Kidney (tissue), 14 donors: Measurements from ENCODE around the gene PLEKHH1. TPM values are rescaled to one million over a fixed set of nuclear protein-coding genes. Genes with fewer than 3 reads are reported as not detected.

Source experiments
- DNase-seq, 5 donors: peaks; one replicate each; pipeline ENCODE4 v3.0.0-alpha.2; 2013 to 2020
- FAIRE-seq: peaks from 2 replicates; lab custom pipeline; 2012; peaks lifted over from hg19 to GRCh38; lab: Jason Lieb, UNC
- H3K27ac ChIP-seq, 2 donors: one replicate each; pipeline ENCODE4 v1.7.0; 2013; ENCODE audit warnings: low read depth in 2 of 2, low read length in 2 of 2, inconsistent platforms in 1 of 2
- H3K27me3 ChIP-seq: one replicate; pipeline ENCODE4 v1.7.1; 2013; ENCODE audit warnings: low read length, inconsistent platforms; ENCODE audit not compliant: control insufficient read depth, insufficient read depth
- H3K36me3 ChIP-seq, 3 donors: one replicate each; pipeline versions ENCODE4 v1.7.0 to v1.7.1; 2013; ENCODE audit warnings: low read length in 3 of 3, control low read depth in 1 of 3, inconsistent platforms in 1 of 3; ENCODE audit not compliant: insufficient read depth in 3 of 3, control insufficient read depth in 2 of 3
- H3K4me1 ChIP-seq, 3 donors: one replicate each; pipeline versions ENCODE4 v1.7.0 to v1.7.1; 2013; ENCODE audit warnings: low read length in 3 of 3, inconsistent platforms in 1 of 3, low read depth in 1 of 3; ENCODE audit not compliant: control insufficient read depth in 2 of 3, insufficient read depth in 2 of 3
- H3K4me3 ChIP-seq, 3 donors: one replicate each; pipeline versions ENCODE4 v1.7.0 to v1.8.1; 2013; ENCODE audit warnings: low read length in 3 of 3, control low read depth in 1 of 3, inconsistent platforms in 1 of 3
- H3K9ac ChIP-seq, 3 donors: one replicate each; pipeline versions ENCODE4 v1.7.0 to v1.7.1; 2013; ENCODE audit warnings: low read length in 3 of 3, control low read depth in 1 of 3, inconsistent platforms in 1 of 3
- H3K9me3 ChIP-seq, 3 donors: one replicate each; pipeline versions ENCODE4 v1.7.0 to v1.7.1; 2013; ENCODE audit warnings: low read length in 3 of 3, control low read depth in 1 of 3, inconsistent platforms in 1 of 3; ENCODE audit not compliant: control insufficient read depth in 2 of 3, insufficient read depth in 1 of 3
- CTCF ChIP-seq: IDR thresholded peaks from 3 replicates; pipeline ENCODE4 v1.5.1; 2012; ENCODE audit warnings: mild to moderate bottlenecking, moderate library complexity, borderline replicate concordance; ENCODE audit not compliant: insufficient read depth; ENCODE audit errors: extremely low read depth
- intact Hi-C: fragments of 100-400 bp; cut with DNase I; formaldehyde crosslinking; loops from one replicate; pipeline ENCODE4 v1.11.1; 2022
- polyA plus RNA-seq: library from polyadenylated mRNA; stranded (reverse); fragments of 350-450 nt; fragmentation: Illumina TruSeq; extraction: RNeasy Lipid Tissue Mini Kit (QIAGEN cat#74804); gene quantifications from one replicate; pipeline ENCODE4 v1.2.3, GENCODE V29; 2014; ENCODE audit warnings: low read depth, low replicate concordance; ENCODE audit not compliant: insufficient read depth
- total RNA-seq: library from RNA; stranded (reverse); fragmentation: NEBNext Ultra II Directional; extraction: Animal tissue kit (Norgen Biotek cat#: 25700); gene quantifications from one replicate; pipeline ENCODE4 v1.2.1, GENCODE V29; 2021
- donor health status: control.
- donor health status: control.
- donor health status: control.
- donor health status: control.
- donor health status: control.
- donor health status: DM: yes; HTN: yes; CAD: no.
- donor health status: Normal renal cell carcinoma (clear cell type).

Gene PLEKHH1
- total and polyA plus RNA-seq, 2 donors from 2014 or later, result 9.1 to 26.2 TPM

DNA sequence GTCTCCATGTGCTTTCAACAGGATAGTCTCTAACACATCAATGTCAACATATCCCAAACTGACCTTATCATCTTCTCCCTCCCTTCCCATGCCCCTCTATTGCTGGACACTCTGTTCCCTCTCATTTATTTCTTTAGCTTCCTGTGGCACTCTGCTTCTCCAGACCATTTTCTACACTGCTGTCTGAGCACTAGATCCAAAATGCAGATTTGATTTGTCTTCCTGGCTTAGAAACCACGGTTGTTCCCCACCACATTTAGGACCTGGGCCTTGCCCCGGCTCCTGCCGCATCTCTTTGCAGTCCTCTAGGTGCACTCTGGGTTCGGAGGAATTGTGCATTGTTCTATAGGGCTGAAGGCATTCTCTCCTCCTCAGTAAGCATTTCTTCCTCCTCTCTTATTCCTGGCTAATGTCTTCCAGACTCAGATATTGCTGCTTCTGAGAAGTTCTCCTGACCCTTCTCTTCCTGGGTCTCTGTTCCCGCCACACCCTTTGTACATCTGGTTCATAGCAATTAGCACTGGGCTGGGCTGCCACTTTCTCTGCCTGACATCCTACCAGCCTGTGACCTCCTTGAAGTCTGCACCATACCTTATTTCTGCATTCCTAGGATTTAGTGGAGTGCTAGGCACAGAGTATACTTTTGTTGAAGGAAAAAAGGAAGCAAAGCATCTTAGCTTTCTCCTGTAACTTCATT lies 100.5 kb downstream of the PLEKHH1 start:
- intact Hi-C loops, result no loop called here
- Histone ChIP-seq H3K27ac (no peak overlapping the region), H3K4me1 (peaks cover 0 to 3% (median 0%) of the 10 kb centered on the region in 3 donors), H3K9me3 (no peaks in the 10 kb centered on the region), H3K9ac (no peak overlapping the region), H3K4me3 (no peak overlapping the region), H3K36me3 (peaks cover 0 to 4% (median 3%) of the 10 kb centered on the region in 3 donors), H3K27me3 (no peaks in the 10 kb centered on the region)
- DNase-seq (no peak), FAIRE-seq (no peak)
- TF ChIP-seq CTCF, result no peak

GRCh38 chr14:67636361-67636919 lies 103.3 kb downstream of the PLEKHH1 start:
- Histone ChIP-seq H3K27ac (no peak overlapping the region), H3K9me3 (no peaks in the 10 kb centered on the region), H3K36me3 (peaks cover 0 to 4% (median 3%) of the 10 kb centered on the region in 3 donors), H3K4me3 (no peak overlapping the region), H3K9ac (no peak overlapping the region), H3K4me1 (no peaks in the 10 kb centered on the region), H3K27me3 (no peaks in the 10 kb centered on the region)
- DNase-seq, result peak in 1 of 5 donors; percentile 8
- no peak for TF ChIP-seq CTCF
- FAIRE-seq, result no peak
- intact Hi-C loops, result no loop called here

DNA sequence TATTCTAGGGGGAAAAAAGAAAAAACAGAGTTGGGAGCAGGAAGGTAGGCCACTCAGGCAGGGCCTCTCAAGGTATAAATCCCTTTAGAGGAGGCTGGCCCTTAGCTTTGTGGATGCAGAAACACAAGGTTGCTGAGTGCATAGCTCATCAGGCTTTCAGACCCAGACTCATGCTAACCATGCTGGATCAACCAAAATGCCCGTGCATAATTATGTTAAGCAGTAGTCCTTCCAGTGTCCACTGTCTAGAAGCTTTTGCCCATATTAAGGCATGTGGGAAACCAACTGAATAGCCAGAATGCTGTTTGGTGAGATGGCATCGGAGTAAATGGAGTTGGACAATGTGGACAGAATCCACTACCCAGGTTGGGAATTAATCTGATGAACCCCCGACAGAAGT lies 105.6 kb downstream of the PLEKHH1 start:
- FAIRE-seq (no peak), DNase-seq (no peak)
- H3K27ac ChIP-seq, result no peak overlapping the region
- H3K4me3 ChIP-seq, result no peak overlapping the region
- no peak for TF ChIP-seq CTCF
- H3K36me3 ChIP-seq, result peaks cover 0 to 4% (median 0%) of the 10 kb centered on the region in 3 donors
- intact Hi-C loops, result no loop called here
- H3K4me1 ChIP-seq, result no peaks in the 10 kb centered on the region
- no peak overlapping the region for H3K9ac ChIP-seq
- no peaks in the 10 kb centered on the region for H3K27me3 ChIP-seq
- no peaks in the 10 kb centered on the region for H3K9me3 ChIP-seq

Other genes starting within 250 kb of the PLEKHH1 start
- 91.5 TPM for gene ATP6V1D, start 173.5 kb upstream of the PLEKHH1 start, total RNA-seq
- gene ATP6V1D, start 173.5 kb upstream of the PLEKHH1 start, polyA plus RNA-seq, result 200 TPM
- 78.2 TPM for gene EIF2S1, start 173.0 kb upstream of the PLEKHH1 start, total RNA-seq
- 52.8 TPM for gene EIF2S1, start 173.0 kb upstream of the PLEKHH1 start, polyA plus RNA-seq
- gene PLEK2, start 121.1 kb upstream of the PLEKHH1 start, total RNA-seq, result 10.8 TPM
- gene PLEK2, start 121.1 kb upstream of the PLEKHH1 start, polyA plus RNA-seq, result 11.4 TPM
- gene TMEM229B, start 44.6 kb upstream of the PLEKHH1 start, total RNA-seq, result 7.8 TPM
- gene TMEM229B, start 44.6 kb upstream of the PLEKHH1 start, polyA plus RNA-seq, result 3.1 TPM
- gene PIGH, start 67.0 kb downstream of the PLEKHH1 start, total RNA-seq, result 31.7 TPM
- 44.9 TPM for gene PIGH, start 67.0 kb downstream of the PLEKHH1 start, polyA plus RNA-seq
- gene ARG2, start 86.6 kb downstream of the PLEKHH1 start, total RNA-seq, result 19.2 TPM
- gene ARG2, start 86.6 kb downstream of the PLEKHH1 start, polyA plus RNA-seq, result 77.0 TPM
- gene VTI1B, start 141.3 kb downstream of the PLEKHH1 start, total RNA-seq, result 110 TPM
- gene VTI1B, start 141.3 kb downstream of the PLEKHH1 start, polyA plus RNA-seq, result 211 TPM
- gene RDH11, start 162.5 kb downstream of the PLEKHH1 start, total RNA-seq, result 66.9 TPM
- gene RDH11, start 162.5 kb downstream of the PLEKHH1 start, polyA plus RNA-seq, result 124 TPM
- 0.22 TPM for gene RDH12, start 168.6 kb downstream of the PLEKHH1 start, total RNA-seq
- gene RDH12, start 168.6 kb downstream of the PLEKHH1 start, polyA plus RNA-seq, result 10.0 TPM